A204.1 (cell line): ENCODE results near the gene RSPH6A.
A peak's percentile ranks its signal among the peaks of the same experiment; 100 is the strongest.

Source experiments
- FAIRE-seq: peaks from 2 replicates; lab custom pipeline; 2012; peaks lifted over from hg19 to GRCh38; lab: Jason Lieb, UNC

Gene RSPH6A

DNA sequence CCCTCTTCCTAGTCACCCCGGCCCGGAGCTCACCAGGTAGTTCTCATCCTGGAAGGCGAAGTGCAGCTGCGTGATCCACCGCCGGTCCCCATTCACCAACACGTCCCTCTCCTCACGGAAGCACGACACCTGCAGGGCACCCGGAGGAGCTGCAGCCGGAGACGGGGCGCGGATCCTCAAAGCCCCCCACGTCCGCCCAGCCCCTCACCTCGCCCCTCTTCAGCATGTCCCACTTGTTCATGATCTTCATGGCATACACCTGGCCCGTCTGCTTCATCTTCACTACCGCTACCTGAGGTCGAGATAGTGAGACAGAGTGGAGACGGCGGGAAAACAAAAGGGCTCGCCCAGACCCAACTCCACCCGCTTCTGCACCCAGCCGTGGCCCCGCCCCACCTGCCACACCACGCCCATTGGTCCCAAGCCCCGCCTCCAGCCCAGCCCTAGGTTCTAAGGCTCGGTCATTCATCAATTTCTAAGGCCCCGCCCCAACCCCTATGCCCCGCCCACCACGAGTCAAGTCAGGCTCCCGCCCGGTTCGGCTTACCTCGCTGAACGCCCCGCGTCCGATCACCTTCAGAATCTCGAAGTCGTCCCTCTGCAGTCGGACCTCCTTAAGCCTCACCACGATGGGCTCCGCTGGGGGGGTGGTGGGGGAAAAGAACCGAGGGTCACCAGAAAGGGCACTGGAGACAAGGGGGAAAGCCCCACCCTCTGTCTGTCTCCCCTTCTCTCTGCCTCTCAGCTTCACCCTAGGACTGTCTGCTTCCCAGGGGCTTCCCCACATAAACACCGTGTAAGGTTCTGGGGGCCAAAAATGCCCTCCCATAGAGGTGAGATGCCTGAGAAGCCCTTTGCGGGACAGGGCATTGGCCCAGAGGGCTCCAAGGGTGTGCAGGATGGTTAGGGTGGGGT, 35.6 kb downstream of the RSPH6A start:
- FAIRE-seq, result no peak

DNA sequence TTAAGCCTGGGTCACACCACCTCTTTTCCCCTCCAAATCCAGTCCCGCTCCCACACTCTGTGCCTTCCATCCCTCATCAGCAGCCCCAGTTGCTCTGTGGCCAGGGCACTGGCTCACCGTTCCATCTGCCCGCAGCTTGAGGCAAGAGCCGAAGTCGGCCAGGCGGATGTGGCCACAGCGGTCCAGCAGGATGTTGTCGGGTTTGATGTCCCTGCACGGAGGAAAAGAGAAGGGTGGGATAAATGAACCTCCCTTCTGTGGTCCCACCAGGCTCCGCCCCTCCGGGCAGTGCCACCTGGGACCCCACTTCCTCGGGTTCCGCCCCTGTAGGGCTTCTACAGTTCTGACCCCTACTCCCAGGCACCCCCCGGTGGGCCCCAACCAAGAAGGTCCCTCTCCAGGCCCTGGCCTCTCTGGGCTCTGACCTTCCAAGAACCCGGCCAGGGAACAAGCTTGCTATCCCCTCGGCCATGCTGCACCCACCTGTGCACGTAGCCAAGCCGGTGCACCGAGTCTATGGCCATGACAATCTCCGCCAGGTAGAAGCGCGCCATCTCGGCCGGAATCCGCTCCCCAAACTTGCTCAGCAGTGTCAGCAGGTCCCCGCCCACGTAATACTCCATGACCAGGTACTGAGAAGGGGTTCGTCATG, 37.0 kb downstream of the RSPH6A start:
- no peak for FAIRE-seq

DNA sequence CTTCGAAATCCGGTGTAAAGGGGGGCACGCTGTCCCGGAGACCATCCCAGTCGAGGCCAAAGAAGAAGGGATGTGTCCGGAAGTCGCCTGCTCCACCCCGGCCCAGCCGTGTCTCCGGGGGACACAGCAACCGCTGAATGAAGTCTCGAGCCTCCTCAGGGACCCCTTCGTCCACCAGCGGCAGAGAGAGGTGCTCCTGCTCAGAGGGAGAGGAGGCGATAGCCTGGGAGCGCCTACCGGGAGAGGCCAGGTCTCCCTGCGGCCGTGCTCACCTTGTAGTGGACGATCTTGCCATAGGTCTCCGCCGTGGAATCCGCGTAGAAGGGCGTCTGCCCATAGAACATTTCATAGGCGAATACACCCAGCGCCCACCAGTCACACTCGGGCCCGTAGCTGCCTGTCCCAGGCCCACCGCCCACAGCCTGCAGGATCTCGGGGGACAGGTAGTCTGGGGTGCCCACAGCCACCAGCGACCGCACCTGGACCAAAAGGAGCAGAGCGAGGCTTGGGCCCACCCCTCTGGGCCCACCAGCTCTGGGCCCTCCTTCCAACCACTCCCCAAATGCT, 37.6 kb downstream of the RSPH6A start:
- no peak for FAIRE-seq

DNA sequence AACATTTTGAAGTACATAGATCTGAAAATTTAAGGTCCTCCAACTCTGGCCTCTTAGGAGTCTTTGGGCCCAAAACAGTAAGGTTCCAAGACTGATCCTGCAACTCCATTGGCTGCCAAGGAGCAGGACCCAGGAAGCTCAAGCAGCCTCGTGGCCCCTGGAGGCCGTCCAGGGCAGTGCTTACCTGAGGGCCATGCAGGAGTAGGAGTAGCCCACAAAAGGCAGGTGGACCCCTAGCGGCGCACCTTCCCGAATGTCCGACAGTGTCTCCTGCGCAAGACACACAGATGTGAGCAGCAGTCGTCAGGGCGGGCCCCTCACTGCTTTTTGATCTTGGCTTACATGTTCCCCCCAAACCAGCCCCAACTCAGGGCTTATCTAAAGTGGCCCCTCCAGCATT, 40.3 kb downstream of the RSPH6A start:
- FAIRE-seq, result no peak

DNA sequence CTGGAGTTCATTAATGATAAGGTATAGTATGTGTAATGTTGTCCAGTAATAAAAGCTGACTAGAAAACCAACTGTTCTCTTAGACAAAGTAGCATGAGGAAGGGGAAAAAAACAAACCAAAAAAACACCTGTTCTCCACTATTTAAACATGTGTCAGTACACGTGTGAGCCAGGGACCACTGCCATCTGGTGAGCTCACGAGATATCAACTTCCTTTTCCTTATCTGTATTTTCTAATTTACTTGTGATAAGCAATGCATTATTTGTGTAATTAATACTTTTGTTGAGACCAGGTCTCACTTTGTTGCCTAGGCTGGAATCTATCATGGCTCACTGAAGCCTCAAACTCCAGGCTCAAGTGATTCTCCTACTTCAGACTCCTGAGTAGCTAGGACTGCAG, 41.7 kb downstream of the RSPH6A start:
- FAIRE-seq, result no peak

DNA sequence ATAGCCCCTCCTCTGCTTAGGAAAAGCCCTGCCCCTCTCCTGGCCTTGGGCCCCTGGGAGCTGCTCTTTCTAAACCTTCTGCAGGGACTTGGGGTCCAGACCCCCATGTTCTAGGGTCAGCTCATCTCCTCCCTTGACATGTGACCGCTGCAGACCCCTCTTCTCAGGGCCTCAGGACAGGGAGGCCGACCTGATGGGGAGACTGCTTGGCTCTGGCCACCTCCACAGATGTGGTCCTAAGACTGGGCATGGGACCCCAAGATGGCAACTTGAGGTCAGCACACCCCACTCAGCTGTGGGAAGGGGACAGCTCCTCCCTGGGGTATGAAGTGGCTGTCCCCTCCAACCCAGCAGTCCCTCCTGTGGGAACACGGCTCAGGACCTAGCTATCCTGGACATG, 42.2 kb downstream of the RSPH6A start:
- FAIRE-seq, result no peak

DNA sequence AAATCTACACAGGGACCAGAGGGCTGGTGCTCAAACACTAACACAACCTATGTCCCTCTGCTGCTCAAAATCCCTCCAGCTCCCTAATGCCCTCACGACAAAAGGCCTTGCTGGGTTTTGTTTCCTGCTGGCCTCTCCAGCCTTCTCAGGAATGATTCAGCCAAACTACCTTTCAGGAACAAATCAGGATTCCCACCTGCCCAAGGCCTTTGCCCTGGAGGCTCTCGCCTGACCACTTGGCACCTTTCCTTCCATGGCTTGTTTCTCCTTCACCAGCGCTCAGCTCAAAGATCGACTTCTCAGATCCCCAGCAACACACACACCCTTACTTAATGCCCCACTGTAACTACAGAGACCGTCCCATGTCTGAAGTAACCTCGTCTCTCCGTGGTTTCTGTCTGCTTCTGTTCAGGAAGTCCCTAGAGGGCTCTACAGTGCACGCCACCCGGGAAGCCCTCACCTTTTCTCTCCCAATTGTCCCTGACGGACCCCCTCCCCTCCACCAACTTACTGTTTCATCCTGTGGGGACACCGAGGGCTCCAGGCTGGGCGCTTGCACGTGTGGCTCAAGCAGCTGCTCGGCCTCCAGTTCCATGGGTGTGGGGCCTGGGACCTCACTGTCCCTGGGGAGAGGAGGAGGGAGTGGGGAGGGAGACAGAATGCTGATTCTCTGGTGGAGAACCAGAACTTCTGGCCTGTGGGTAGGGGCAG, 42.8 kb downstream of the RSPH6A start:
- FAIRE-seq, result no peak

DNA sequence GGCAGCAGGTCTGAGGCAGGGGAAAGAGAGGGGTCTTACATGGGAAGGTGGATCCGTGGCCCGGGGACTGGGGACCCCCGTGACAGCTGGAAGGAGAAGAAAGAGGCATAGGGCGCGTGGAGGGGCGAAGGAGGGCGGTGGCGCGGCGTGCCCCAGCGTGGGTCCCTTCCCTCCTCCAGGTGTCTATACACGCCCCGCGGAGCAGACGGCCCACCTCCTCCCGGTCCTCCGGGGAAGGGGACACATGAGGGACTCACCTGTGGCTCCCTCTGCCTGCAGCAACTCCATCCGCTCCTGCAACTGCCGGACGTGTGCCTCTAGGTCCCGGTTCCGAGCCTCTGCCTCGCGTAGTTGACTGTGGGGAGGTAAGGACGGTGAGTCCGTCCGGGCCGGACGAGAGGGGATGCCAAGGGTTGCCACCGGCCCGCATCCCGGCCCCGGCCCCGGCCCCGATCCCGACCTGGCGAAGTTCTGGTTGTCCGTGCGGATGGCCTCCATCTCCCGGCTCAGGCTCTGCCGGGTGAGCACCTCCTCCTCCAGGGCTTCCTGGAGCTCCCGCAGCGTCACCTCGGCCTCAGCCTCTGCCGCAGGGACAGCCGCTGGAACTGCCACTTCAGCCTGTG, 43.7 kb downstream of the RSPH6A start:
- no peak for FAIRE-seq

DNA sequence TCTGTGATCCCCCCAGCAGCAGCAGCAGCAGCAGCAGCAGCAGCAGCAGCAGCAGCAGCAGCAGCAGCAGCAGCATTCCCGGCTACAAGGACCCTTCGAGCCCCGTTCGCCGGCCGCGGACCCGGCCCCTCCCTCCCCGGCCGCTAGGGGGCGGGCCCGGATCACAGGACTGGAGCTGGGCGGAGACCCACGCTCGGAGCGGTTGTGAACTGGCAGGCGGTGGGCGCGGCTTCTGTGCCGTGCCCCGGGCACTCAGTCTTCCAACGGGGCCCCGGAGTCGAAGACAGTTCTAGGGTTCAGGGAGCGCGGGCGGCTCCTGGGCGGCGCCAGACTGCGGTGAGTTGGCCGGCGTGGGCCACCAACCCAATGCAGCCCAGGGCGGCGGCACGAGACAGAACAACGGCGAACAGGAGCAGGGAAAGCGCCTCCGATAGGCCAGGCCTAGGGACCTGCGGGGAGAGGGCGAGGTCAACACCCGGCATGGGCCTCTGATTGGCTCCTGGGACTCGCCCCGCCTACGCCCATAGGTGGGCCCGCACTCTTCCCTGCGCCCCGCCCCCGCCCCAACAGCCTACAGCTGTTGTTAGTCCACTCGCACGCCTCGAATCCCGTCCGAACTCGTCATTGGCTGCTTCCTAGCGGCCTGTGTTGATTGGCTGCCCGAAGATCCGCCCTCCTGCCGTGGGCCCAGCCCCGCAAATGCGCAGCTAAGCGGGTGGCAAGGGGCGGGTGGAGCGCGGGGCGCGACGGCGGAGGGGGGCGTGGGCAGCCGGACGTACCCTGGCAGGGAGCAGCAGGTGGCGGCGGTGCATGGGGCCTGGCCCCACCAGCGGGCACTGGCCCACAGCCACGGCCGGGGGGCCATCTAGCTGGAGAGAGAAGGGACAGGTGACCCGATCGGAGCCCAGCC, 44.7 kb downstream of the RSPH6A start:
- FAIRE-seq, result peak; percentile 96

DNA sequence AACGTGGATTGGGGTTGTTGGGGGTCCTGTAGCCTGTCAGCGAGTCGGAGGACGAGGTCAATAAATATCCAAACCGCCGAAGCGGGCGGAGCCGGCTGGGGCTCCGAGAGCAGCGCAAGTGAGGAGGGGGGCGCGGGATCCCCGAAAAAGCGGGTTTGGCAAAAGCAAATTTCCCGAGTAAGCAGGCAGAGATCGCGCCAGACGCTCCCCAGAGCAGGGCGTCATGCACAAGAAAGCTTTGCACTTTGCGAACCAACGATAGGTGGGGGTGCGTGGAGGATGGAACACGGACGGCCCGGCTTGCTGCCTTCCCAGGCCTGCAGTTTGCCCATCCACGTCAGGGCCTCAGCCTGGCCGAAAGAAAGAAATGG, 45.3 kb downstream of the RSPH6A start:
- no peak for FAIRE-seq

DNA sequence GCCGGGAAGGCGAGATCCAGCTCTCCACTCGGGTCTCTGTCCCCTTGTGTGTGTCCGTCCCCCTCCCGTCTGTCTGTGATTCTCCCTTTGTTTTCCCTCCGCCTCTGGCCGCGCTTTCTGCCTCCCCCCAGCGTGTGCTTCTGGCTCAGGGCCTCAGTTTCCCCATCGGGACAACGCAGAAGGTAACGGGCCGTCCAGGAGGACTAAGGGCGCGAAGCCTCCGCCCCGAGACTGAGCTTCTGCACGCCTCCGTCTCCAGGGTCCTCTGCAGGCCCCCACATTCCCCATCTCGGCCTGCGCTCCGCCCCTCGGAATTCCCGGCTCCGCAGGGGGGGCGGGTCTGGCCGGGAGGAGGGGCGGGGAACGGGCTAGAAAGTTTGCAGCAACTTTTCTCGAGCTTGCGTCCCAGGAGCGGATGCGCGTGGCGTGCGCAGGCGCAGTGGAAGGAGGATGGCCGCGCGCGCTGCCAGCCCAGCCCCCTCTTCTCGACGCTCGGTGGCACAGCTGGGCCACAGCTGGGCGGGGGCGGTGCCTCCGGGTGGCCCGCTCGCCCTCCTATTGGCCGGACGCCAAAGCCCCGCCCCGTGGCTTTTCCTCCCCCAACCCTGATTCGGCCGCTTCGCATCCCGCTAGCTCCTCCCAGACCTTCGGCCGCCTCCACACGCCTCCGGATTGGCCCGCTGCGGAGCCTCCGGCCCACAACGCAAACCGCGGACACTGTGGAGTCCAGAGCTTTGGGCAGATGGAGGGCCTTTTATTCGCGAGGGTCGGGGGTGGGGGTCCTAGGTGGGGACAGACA, 45.9 kb downstream of the RSPH6A start, which contains the start of gene SIX5:
TSS of gene SIX5 (minus strand) at position 269 of the 799 bp plus-strand sequence. CDS start 408 bp downstream, outside the sequence.
- peak; percentile 96 for FAIRE-seq

DNA sequence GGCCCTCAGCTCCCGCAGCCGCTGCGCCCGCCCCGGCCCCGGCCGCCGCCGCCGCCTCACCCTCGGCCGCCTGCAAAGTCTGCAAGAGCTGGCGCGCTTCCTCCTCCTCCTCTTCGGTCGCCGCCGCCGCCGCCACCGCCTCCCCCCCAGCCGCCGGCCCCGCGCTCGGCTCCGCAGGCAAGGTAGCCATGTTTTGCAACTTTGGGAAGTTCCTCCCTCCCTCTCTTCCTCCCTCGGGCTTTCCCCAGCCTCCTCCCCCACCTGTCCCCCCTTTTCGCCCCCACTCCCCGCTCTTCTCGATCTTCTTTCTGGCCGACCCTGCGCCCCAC, 46.5 kb downstream of the RSPH6A start:
- FAIRE-seq, result no peak

DNA sequence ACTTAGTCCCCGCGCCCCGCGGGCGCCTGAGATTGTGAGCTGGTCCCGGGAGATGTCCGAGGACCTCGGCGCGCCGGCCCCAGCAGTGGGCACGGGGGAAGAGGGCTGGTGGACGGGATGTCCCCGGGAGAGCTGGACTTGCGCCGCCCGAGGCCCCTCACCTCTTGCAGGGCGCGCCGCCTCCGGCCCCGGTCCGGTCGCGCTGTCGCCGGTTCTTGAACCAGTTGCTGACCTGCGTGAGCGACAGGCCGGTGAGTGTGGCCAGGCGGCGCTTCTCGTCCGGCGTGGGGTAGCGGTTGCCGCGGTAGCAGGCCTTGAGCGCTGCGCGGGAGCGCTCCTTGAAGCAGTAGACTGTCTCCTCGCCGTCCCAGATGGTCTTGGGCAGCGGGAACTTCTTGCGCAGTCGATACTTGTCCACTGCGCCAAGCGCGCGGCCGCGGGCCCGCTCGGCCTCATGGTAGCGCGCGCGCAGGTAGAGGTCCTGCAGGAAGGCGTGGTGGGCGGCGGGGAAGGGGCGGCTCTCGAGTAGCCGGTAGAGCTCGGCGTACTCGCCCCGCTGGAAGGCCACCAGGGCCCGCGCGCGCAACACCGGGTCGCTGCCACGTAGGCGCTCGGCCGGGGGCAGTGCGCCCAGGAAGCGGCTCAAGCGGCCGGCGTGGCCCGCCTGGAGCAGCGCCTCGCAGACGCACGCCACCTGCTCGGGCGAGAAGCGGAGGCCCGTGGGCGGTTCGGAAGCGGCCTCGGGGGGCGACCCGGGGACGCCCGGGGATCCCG, 47.0 kb downstream of the RSPH6A start:
- FAIRE-seq, result no peak

DNA sequence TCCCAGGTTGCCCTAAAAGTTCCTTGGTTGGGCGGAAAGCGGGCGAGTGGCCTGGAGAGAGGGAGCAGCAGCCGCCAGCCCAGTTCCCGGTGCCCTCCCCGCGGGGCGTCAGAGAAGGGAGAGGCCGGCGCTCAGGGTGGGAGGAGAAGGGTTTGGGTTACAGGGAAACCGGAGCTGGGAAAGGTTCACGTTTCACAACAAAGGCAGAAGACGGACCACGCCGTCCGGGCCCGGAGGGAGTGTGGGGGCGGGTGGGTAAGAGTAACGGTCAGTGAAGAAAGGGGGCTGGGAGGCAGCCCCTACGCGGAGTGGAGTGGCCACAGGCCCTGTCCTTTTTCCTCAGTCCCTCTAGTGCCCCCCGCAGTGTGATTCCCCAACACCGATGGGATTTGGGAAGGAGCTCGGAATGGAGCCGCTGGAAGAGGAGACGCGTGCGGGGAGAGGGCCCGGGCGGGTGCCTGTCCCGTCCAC, 47.7 kb downstream of the RSPH6A start:
- FAIRE-seq, result no peak

DNA sequence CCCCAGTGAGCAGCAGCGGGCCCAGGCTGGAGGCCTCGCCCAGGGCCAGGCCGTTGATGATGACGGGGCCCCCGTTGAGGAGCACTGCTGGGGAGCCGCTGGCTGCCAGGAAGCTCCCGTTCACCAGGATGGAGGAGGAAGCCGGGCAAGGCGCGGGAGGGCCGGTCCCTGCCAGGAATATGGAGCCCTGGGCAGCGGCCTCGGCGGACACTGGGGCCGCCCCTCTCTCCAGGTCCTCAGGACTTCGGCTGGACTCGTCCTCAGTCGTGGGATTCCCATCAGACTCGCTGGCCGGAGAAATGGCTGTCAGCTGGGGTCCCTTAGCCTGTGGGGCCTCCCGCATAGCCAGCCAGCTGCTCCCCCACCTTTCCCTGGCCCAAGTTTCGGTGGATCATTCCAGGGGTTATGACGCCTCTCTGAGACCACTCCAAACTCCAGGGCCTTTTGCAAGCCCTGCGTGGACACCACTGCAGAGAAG, 48.2 kb downstream of the RSPH6A start:
- no peak for FAIRE-seq

DNA sequence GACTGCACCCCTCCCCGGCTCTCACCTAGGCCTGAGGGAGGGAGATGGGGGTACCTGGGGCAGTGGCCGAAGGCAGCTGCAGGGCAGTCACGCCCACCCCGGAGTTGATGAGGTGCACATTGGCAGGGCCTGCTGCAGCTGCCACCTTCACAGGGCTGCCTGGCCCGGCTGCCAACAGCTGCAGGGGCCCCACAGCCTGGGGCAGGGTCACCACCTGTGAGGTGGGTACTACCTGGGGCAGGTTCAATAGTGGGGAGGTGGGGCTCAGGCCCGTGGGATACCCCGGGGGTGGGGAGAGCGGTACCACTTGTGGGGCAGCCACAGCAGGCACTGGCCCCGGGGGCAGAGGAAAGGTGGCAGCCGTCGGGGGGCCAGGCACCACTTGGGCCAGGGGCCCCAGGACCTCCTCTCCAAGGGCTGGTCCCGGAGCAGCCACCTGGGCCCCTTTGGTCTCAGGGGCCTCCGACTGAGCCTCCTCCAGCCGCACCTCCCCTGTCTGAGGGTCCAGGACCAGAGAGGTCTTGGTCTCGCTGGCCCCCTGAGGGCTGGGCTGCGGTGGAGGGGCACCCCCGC, 48.7 kb downstream of the RSPH6A start:
- no peak for FAIRE-seq

DNA sequence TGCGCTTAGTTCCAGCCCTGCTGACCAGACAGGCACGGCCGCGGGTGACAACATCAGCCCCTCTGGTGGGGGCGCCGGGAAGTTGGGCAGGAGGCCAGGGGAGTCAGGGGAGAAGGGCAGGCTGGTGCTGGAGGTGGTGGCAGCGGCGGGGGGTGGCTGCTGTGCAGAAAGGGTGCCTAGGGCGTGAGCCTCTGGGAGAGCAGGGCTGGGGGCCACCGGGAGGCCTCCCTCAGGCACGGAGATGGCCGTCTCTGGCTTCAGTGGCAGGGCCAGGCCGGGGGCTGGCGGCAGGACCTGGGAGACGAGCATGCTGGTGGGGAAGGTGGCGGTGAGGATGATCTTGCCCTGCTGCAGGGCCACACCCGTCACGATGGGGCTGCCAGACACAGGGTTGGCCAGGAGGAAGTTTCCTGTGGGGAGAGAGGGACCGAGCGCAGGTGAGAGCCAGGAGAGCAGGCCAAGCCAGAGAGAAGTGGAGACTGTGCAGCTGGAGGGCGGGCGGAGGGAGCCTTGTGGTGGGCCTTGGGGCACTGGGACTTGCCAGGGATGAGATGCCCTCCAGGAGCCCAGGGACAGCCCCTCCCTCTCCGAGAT, 49.3 kb downstream of the RSPH6A start:
- FAIRE-seq, result no peak

DNA sequence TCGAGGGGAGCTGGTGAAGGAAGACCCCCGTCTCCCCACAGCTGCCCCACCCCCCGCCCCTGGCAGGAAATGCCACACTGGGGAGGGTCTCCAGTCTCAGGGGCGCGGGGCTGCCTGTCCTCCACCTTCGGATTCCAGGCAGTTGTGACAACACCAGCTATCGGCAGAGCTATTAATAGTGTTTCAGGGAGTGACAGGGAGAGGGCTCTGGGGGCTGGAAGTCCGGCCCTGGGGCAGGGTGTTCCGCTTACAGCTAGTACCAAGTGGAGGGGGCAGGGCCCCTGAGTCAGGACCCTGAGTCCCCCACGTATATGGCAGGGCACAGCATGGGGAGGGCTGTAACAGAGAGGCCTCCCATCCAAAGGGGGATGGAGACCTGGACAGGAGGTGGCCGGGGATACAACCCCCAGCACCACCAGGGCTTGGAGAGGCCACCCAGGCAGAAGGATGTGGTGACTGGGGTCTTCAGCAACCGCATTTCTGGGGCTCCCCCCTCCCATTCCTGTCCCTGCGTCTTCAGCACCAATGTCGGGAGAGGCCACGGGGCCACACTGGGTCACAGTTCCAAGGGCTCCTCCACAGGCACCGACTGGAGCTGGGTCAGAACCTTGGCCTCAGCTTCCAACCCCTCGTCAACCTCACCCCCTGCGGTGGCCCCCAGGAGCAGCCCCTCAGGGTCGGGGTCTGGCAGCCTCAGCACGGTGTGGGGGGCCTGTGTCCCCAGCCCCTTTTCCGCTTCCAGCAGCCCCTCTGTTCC, 50.0 kb downstream of the RSPH6A start:
- no peak for FAIRE-seq
